Activated CD4-positive, alpha-beta T cell treated with anti-CD3 and anti-CD28 coated beads, Interleukin-2, amount 50 U/mL, for 24 hours (primary cell): ENCODE results near the gene CTDSPL2.
"Not testable (repeated sequence)": the region's sequence is repeated elsewhere in the genome, so short reads cannot be mapped to it uniquely, and the experiment has no call there.

Source experiments
- DNase-seq, 2 donors: peaks; one replicate each; pipeline ENCODE4 v3.0.0-alpha.2; 2020; ENCODE audit warnings: low read depth in 1 of 2, low spot score in 1 of 2

The CTDSPL2 gene

DNA sequence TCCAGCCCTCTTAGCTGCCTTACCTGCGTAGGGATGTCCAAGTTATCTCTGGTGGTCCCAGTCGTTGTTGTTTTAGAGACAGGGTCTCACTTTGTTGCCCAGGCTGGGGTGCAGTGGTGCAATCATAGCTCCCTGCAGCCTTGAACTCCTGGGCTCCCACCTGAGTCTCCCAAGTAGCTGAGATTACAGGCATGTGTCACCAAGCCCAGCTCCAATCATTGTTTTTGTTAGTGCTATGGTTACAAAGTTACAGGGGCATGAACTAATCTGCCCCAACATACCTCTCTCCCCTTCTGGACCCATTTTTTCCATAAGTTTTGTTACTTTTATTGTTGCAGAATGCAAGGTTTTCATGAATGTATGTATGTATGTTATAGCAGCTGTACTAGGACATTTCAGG is 54.7 kb downstream of the CTDSPL2 start:
- no peak for DNase-seq

DNA sequence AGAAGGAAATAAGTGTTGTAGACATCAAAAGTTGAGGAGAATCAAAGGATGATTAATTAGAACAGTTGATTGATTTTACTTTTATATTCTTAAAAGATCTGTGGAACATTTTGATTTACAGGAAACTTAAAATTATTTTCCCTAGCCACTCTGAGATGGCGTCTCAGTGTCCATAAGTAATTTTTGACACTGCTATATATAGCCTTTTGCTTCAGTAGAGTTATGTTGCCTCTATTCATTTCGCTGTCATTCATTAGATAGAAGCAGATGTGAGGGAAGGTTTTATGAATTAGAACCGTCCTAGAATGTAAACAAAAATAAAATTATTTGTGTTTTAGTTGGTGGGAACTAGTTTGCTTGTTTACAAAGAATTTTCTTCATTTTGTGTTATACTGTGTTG is 58.5 kb downstream of the CTDSPL2 start:
- no peak for DNase-seq

DNA sequence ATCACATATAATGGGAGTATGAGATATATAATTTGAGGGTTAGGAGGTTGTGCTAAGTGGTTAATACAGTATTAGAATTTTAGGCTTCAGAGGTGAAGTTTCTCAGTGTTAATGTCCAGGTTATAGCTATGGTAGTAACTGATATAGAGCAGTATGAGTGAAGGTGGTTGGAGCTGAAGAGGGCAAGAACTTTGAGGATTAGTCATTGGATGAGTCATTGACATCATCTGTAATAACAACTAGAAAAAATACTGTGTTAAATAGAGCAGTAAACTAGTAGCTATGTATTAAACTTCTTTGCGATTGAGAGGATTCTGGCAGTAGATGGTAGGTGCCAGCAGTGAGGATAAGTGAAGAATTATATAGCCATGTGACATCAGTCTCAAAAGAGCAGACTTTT is 62.0 kb downstream of the CTDSPL2 start:
- DNase-seq, result no peak

DNA sequence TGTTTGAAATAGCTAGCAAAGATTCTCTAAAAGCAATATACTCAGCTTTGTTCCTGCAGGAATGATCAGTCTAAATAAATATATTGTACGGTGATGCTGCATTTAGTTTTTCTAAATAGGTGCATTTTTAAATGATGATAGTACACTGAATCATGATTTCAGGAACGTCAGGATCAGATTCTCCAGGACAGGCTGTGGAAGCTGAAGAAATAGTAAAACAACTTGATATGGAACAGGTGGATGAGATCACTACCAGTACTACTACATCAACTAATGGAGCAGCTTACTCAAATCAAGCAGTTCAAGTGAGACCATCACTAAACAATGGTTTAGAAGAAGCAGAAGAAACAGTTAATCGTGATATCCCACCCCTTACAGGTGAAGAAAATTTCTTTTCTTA is 63.2 kb downstream of the CTDSPL2 start:
- no peak for DNase-seq

- DNase-seq, result no peak
Observed at GRCh38 chr15:44492040-44492439, 64.6 kb downstream of the CTDSPL2 start.

- no peak for DNase-seq
Observed at GRCh38 chr15:44492672-44493071, 65.2 kb downstream of the CTDSPL2 start.

- DNase-seq, result no peak
Observed at GRCh38 chr15:44495562-44495961, 68.1 kb downstream of the CTDSPL2 start.

DNA sequence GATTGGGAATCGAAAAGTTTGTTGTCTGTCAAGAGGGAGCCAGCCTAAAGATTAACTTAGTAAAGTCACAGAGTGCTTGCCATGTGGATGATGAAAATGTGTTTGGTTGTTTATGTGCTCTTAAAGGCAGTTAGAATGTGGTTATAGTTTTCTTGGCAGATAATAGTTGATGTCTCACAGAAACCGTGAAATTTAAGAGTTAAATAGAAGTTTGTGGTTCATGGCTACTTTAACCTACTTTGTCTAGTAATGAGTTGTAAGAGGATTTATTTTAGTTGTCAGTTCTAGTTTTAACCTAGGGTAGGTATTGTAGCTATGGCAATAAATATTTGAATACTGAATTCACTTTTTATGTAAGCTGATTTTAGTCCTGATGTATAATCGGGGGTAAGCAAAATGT is 73.1 kb downstream of the CTDSPL2 start:
- DNase-seq, result no peak

- no peak for DNase-seq
Observed at GRCh38 chr15:44501768-44502366, 74.4 kb downstream of the CTDSPL2 start.

DNA sequence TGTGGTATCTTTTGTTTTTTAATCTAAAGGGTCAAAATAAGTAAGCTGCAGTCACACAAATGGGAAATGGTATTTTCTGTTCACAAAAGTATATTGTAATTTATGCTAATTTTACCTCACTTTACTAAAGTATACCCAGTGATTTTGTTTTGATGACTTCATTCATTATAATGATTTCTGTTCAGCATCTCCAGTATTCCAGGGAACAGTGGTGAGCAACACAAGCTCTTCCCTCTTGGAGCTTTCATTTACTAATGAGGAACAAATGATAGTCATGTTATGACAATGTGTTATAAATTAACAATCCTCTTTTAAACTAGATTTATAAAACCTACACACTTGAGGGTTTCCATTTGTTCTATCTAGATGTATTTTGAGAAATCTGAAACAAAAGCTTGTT is 89.0 kb downstream of the CTDSPL2 start:
- DNase-seq, result no peak

DNA sequence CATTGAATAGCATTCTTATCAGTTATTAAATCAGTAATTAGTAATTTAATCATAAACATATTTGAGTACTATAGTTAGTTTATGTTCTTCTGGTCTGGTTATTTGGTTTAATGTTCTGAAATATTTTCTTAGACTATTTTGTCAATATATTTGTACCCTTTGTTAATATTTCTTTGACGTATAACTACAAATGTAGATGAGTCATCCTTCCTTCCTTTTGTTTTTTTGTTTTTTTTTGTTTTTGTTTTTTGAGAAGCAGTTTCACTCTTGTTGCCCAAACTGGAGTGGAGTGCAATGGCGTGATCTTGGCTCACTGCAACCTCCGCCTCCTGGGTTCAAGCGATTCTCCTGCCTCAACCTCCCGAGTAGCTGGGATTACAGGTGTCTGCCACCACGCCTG is 92.1 kb downstream of the CTDSPL2 start:
- DNase-seq, result no peak

DNA sequence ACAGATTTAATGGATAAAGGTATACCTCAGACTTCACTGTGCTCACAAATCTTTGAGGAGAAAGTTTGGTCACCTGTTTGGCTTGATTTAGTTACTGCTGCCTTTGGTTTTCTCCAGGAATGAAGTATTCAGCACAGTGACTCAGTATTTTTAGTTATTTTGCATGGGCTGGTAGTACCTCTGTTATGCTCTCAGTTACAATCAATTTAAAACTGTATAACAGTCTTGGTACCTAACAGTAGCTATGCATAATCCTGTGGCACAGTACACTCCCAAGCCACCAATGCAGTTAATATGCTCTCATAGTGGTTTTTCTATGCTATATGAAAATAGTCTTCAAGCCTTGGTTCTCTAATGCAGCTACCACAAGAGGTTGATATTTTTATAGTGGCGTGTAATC is 97.6 kb downstream of the CTDSPL2 start:
- no peak for DNase-seq

GRCh38 chr15:44527241-44527640 is 99.8 kb downstream of the CTDSPL2 start:
- DNase-seq, result no peak

GRCh38 chr15:44529864-44530604 is 102.6 kb downstream of the CTDSPL2 start:
- no peak for DNase-seq

DNA sequence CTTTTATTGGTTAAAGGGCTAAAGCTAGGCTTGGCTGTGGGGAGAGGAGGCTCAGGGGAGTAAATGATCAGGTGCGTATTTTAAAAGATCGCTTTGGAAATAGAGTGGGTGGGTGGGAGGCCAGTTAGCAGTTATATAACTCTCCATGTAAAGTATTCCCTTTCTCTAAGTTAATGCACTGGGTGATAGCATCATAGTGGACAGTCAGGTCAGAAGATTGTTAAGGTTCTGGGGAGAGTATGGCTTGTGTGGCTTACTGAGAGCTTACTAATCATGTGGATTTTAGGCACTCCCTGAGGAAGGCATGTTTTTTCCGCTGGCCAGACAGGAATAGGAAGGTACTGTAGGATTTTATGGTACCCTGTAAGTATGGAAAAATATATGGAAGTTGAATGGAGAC is 103.2 kb downstream of the CTDSPL2 start:
- no peak for DNase-seq

GRCh38 chr15:44532275-44532674 is 104.8 kb downstream of the CTDSPL2 start:
- not testable (repeated sequence) for DNase-seq

DNA sequence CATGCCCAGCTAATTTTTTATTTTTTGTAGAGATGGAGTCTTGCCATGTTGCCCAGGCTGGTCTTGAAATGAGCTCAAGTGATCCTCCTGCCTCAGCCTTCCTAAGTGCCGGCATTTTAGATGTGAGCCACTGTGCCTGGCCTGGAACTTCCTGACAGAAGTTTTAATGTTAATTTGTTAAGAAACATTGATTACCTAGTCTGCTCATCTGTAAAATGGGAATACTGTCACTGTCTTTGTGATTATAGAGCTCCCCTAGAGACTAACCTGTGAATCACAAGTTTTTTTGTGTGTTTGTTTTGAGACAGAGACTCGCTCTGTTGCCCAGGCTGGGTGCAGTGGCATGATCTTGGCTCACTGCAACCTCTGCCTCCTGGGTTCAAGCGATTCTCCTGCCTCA is 105.3 kb downstream of the CTDSPL2 start:
- no peak for DNase-seq

DNA sequence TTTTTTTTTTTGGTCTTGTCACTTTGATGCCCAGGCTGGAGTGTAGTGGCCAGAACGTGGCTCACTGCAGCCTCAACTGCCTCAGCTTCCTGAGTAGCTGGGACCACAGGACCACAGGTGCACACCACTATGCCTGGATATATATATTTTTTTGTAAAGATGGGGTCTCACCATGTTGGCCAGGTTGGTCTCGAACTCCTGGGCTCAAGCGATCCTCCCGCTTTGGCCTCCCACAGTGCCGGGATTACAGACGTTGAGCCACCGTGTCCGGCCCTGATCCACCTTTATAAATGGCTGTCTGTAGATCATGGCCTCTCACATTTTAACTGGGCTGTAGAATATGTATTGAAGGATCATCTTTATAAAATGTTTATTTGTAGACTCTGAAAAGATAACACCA is 107.7 kb downstream of the CTDSPL2 start:
- DNase-seq, result no peak

GRCh38 chr15:44535523-44536301 is 108.3 kb downstream of the CTDSPL2 start:
- DNase-seq, result peak in 1 of 2 donors; percentile 6

- no peak for DNase-seq
Observed at GRCh38 chr15:44536302-44536961, 109.0 kb downstream of the CTDSPL2 start.

DNA sequence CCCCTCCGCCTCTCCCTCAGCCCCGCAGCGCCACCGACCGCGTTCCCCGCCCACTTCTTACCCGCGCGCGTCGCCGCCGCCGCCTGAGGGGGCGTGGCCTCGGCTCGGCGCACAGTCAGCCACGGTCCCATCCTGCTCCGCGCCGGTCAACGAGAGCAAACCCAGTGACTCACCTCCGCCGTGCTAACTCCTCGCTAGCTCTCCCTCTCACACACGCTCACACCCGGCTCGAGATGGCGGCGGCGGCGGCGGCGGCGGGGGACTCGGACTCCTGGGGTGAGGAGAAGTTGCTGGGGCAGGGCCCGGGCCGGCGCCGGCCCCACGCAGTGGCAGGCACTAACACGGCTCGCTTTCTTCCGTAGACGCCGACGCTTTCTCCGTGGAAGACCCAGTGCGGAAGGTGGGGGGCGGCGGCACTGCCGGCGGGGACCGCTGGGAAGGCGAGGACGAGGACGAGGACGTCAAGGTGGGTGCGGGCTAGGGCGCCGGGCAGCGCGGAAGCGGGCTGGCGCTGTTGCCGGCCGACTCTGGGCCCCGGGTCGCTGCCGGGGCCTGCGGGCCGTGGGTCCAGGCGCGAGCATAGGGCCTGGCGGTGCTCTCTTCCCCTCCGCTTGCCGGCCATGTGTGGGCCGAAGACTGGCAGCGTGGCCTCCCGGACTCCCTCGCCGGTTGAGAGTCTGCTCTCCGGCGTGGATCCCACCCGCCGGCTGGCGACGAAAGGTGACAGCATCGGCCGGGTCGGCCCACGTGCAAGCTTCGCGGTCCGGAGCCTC is 109.7 kb downstream of the CTDSPL2 start, which contains the start of gene EIF3J:
TSS of gene EIF3J (plus strand) at position 186 of the 773 bp plus-strand sequence. CDS start at position 234, 48 bp downstream.
- DNase-seq, result peak; percentile 84 to 90
